Psoas muscle (tissue), 8 donors: Measurements from ENCODE around the gene FCAMR. TPM values are rescaled to one million over a fixed set of nuclear protein-coding genes. Genes with fewer than 3 reads are reported as not detected.

ENCODE experiments used
- ATAC-seq, 4 donors: fragments of 200-7000 bp; cut with Tn5 transposase; one replicate each; pipeline ENCODE4 v1.9.1; 2020; ENCODE audit warnings: moderate library complexity in 3 of 4, mild to moderate bottlenecking in 2 of 4
- DNase-seq, 2 donors: peaks; one replicate each; pipeline ENCODE4 v3.0.0-alpha.2; 2020
- H3K27ac ChIP-seq: fragments of 200-600 bp; one replicate; pipeline ENCODE4 v1.8.0; 2022
- H3K27me3 ChIP-seq, 3 donors: fragments of 200-600 bp in 1 of 3; one replicate each; pipeline versions ENCODE4 v1.6.1 to v1.8.0; 2013 to 2022; ENCODE audit warnings: low read length in 2 of 3, mild to moderate bottlenecking in 2 of 3, moderate library complexity in 1 of 3; ENCODE audit not compliant: insufficient read depth in 3 of 3
- H3K36me3 ChIP-seq, 2 donors: fragments of 200-600 bp in 1 of 2; one replicate each; pipeline versions ENCODE4 v1.6.1 to v1.8.0; 2013 to 2022; ENCODE audit warnings: low read depth in 1 of 2, mild to moderate bottlenecking in 1 of 2, moderate library complexity in 1 of 2; ENCODE audit not compliant: insufficient read depth in 1 of 2
- H3K4me1 ChIP-seq: fragments of 200-600 bp; one replicate; pipeline ENCODE4 v1.8.0; 2022
- H3K4me3 ChIP-seq: fragments of 200-600 bp; one replicate; pipeline ENCODE4 v1.8.0; 2022; ENCODE audit warnings: mild to moderate bottlenecking
- H3K9me3 ChIP-seq: fragments of 200-600 bp; one replicate; pipeline ENCODE4 v1.8.0; 2022
- WGBS, 3 donors: extraction: QIAGEN DNeasy Blood & Tissue Kit; methylation state at CpG; one replicate each; pipeline versions ENCODE4 v1.1.6 to v1.1.7; 2013; 5-methylcytosine and 5-hydroxymethylcytosine counted together
- intact Hi-C, 2 donors: fragments of 100-400 bp; cut with DNase I; formaldehyde crosslinking; loops; one replicate each; pipeline versions ENCODE4 v1.11.0 to v1.14.2; 2022
- polyA plus RNA-seq, 3 donors: library from polyadenylated mRNA; stranded (reverse); fragments of 200-250 nt; gene quantifications; one replicate each; pipeline ENCODE4 v1.2.3, GENCODE V29; 2013
- total RNA-seq, 4 donors: library from RNA; stranded (reverse); fragmentation: NEBNext Ultra II Directional in 2 of 4; extraction: Animal tissue kit (Norgen Biotek cat#: 25700) in 2 of 4; gene quantifications; one replicate each; pipeline versions ENCODE4 v1.2.1 to v1.2.4, GENCODE V29; 2021 to 2023
- TF ChIP-seq, protein P1 (sequence below): fragments of 200-600 bp; IDR thresholded peaks from one replicate; pipeline ENCODE4 v1.8.0; 2022; ENCODE audit warnings: antibody characterized with exemption
- donor health status: healthy with polysubstance abuse.
- donor health status: DM: no; HTN: no; CAD: no; lungs with moderate emphysema.
- donor health status: Bipolar disorder and iron deficiency.
- donor health status: healthy.
- donor health status: DM: yes; HTN: yes; CAD: no.
- donor health status: DM: no; HTN: no; CAD: no.
- donor health status: DM: no; HTN: no; CAD: no.
- donor health status: DM: yes; HTN: yes; CAD: no.

Gene FCAMR
- total and polyA plus RNA-seq, 7 donors = not detected

GRCh38 chr1:206967096-206967849 lies 3.0 kb downstream of the FCAMR start:
- Histone ChIP-seq H3K9me3 (no peaks in the 10 kb centered on the region), H3K4me3 (no peak overlapping the region), H3K27me3 (peaks cover 0 to 11% (median 0%) of the 10 kb centered on the region in 3 donors), H3K4me1 (no peaks in the 10 kb centered on the region), H3K27ac (no peak overlapping the region), H3K36me3 (no peaks in the 10 kb centered on the region)
- 67 to 73% (median 71%) methylated on average over 8 of the region's 8 CpGs for WGBS, 3 donors
- DNase-seq (no peak), ATAC-seq (no peak)
- intact Hi-C loops = no loop called here
- TF ChIP-seq, protein P1, sequence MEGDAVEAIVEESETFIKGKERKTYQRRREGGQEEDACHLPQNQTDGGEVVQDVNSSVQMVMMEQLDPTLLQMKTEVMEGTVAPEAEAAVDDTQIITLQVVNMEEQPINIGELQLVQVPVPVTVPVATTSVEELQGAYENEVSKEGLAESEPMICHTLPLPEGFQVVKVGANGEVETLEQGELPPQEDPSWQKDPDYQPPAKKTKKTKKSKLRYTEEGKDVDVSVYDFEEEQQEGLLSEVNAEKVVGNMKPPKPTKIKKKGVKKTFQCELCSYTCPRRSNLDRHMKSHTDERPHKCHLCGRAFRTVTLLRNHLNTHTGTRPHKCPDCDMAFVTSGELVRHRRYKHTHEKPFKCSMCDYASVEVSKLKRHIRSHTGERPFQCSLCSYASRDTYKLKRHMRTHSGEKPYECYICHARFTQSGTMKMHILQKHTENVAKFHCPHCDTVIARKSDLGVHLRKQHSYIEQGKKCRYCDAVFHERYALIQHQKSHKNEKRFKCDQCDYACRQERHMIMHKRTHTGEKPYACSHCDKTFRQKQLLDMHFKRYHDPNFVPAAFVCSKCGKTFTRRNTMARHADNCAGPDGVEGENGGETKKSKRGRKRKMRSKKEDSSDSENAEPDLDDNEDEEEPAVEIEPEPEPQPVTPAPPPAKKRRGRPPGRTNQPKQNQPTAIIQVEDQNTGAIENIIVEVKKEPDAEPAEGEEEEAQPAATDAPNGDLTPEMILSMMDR = no peak

- H3K27ac ChIP-seq = no peak overlapping the region
- H3K36me3 ChIP-seq = no peaks in the 10 kb centered on the region
- intact Hi-C loops = no loop called here
- H3K9me3 ChIP-seq = no peaks in the 10 kb centered on the region
- DNase-seq (no peak), ATAC-seq (no peak)
- no peaks in the 10 kb centered on the region for H3K4me1 ChIP-seq
- TF ChIP-seq, protein P1 = no peak
- peaks cover 0 to 7% (median 0%) of the 10 kb centered on the region in 3 donors for H3K27me3 ChIP-seq
- 81 to 83% (median 82%) methylated on average over 2 of the region's 2 CpGs for WGBS, 3 donors
- H3K4me3 ChIP-seq = no peak overlapping the region
Measured at GRCh38 chr1:206965781-206966180, 4.5 kb downstream of the FCAMR start.

DNA sequence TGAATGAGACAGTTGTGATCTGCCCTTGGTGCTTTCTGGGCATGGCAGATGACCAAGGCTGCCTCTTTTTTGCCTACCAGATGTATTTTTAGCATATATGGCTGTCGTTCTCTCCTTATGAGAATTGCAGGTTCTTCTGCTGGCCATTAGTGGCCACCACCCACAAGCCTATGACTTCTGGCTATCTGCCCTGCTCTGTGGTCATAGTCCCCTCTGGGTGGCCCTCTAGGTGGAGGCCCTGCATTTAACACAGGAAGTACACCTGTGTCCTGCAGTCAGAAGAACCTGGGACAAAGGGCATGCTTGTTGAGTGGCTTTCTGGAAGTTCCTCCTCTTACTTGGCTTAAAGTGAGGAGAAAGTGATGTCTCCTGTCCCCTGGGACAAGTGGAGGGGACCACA lies 6.5 kb downstream of the FCAMR start:
- no peak overlapping the region for H3K4me3 ChIP-seq
- no peaks in the 10 kb centered on the region for H3K27me3 ChIP-seq
- 75 to 82% (median 81%) methylated on average over 1 of the region's 1 CpG for WGBS, 3 donors
- H3K4me1 ChIP-seq = no peaks in the 10 kb centered on the region
- intact Hi-C loops = no loop called here
- ATAC-seq = no peak
- no peak for DNase-seq
- TF ChIP-seq, protein P1 = no peak
- H3K36me3 ChIP-seq = no peaks in the 10 kb centered on the region
- H3K9me3 ChIP-seq = no peaks in the 10 kb centered on the region
- no peak overlapping the region for H3K27ac ChIP-seq

- ATAC-seq = no peak
- DNase-seq = no peak
- Histone ChIP-seq H3K9me3 (no peaks in the 10 kb centered on the region), H3K27ac (no peak overlapping the region), H3K36me3 (no peaks in the 10 kb centered on the region), H3K4me3 (no peak overlapping the region), H3K4me1 (no peaks in the 10 kb centered on the region), H3K27me3 (no peaks in the 10 kb centered on the region)
- TF ChIP-seq, protein P1 = no peak
- intact Hi-C loops = no loop called here
- 79 to 82% (median 82%) methylated on average over 5 of the region's 5 CpGs for WGBS, 3 donors
Measured at GRCh38 chr1:206963119-206963712, 7.0 kb downstream of the FCAMR start.
